Measurements from ENCODE around the gene CYTH2.

The CYTH2 gene

DNA sequence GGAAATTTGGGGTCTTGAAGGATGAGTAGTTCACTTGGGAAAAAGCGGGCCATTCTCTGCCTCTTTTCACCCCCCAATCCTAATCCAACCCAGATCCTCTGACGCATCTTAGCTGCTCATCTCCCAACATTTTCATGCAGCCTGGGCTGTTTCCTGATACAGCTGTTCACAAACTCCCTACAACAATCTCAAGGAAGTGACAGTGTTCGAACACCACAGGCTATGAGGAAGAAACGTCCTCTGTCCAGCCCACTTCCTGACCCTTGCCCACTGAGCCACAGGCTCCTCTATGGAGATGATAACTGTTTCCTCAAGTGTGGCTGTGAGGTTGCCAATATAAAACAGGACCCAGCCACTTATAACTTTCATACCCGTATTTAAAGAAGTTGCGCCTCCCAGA lies 26.2 kb downstream of the CYTH2 start:
- peaks cover 16% of the 10 kb centered on the region for H3K27me3 ChIP-seq (ENCODE audit: insufficient read depth, low read length)
- H3K36me3 ChIP-seq (ENCODE audit: insufficient read depth, low read length), result no peaks in the 10 kb centered on the region
- H3K27ac ChIP-seq (ENCODE audit: low read depth, low read length), result no peak overlapping the region
- H3K79me2 ChIP-seq (ENCODE audit: control insufficient read depth, insufficient read depth, low read length, unreplicated experiment), result no peaks in the 10 kb centered on the region
- H3K4me1 ChIP-seq (ENCODE audit: control insufficient read depth, insufficient read depth, low read length, unreplicated experiment), result no peaks in the 10 kb centered on the region
- H2AFZ ChIP-seq (ENCODE audit: low read length, unreplicated experiment), result no peak overlapping the region
- H3K4me3 ChIP-seq (ENCODE audit: low read depth, low read length), result no peak overlapping the region

- Histone ChIP-seq H3K27me3 (ENCODE audit: insufficient read depth, low read length) (peaks cover 22% of the 10 kb centered on the region), H2AFZ (ENCODE audit: low read length, unreplicated experiment) (no peak overlapping the region), H3K27ac (ENCODE audit: low read depth, low read length) (no peak overlapping the region), H3K4me1 (ENCODE audit: control insufficient read depth, insufficient read depth, low read length, unreplicated experiment) (no peaks in the 10 kb centered on the region), H3K36me3 (ENCODE audit: insufficient read depth, low read length) (no peaks in the 10 kb centered on the region), H3K4me3 (ENCODE audit: low read depth, low read length) (no peak overlapping the region), H3K79me2 (ENCODE audit: control insufficient read depth, insufficient read depth, low read length, unreplicated experiment) (no peaks in the 10 kb centered on the region)
Measured at GRCh38 chr19:48496959-48497727, 28.0 kb downstream of the CYTH2 start.

- H3K4me1 ChIP-seq (ENCODE audit: control insufficient read depth, insufficient read depth, low read length, unreplicated experiment), result no peaks in the 10 kb centered on the region
- H3K27ac ChIP-seq (ENCODE audit: low read depth, low read length), result no peak overlapping the region
- no peaks in the 10 kb centered on the region for H3K79me2 ChIP-seq (ENCODE audit: control insufficient read depth, insufficient read depth, low read length, unreplicated experiment)
- H3K4me3 ChIP-seq (ENCODE audit: low read depth, low read length), result no peak overlapping the region
- no peaks in the 10 kb centered on the region for H3K36me3 ChIP-seq (ENCODE audit: insufficient read depth, low read length)
- no peak overlapping the region for H2AFZ ChIP-seq (ENCODE audit: low read length, unreplicated experiment)
- H3K27me3 ChIP-seq (ENCODE audit: insufficient read depth, low read length), result peaks cover 22% of the 10 kb centered on the region
Measured at GRCh38 chr19:48497728-48498594, 28.8 kb downstream of the CYTH2 start.

DNA sequence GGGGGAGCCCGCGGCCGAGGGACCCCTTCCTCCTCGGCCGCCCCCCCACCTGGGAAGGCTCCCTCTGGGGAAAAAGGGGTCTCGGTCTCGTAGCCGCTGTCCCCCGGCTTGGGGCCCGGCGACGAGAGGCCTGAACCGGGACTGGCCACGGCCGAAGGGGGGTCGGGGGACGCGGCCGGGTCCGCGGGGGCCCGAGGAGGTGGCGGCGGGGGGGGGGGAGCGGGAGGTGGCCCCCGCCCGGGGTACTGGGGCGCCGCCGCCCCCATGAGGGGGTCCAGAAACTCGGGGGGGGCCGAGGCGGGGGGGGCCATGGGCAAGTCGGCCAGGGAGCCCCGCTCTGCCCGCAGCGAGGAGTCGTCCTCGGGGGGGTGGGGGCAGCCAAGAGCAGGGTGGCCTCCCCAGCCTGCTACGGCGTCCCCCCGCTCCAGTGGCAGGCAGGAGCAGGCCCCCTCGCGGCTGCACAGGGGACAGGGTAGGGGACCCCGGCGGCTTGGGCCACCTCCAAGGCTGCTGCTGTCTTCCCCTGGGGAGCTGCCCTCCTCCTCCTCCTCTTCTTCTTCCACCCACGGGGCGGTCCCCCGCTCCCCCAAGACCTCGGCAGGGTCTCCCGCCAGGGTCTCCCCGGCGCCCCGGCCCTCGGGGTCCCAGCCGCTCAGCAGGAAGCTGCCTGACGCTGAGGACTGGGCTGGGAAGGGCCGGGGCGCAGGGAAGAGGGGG lies 29.6 kb downstream of the CYTH2 start:
- Histone ChIP-seq H3K79me2 (ENCODE audit: control insufficient read depth, insufficient read depth, low read length, unreplicated experiment) (no peaks in the 10 kb centered on the region), H2AFZ (ENCODE audit: low read length, unreplicated experiment) (no peak overlapping the region), H3K4me1 (ENCODE audit: control insufficient read depth, insufficient read depth, low read length, unreplicated experiment) (no peaks in the 10 kb centered on the region), H3K4me3 (ENCODE audit: low read depth, low read length) (no peak overlapping the region), H3K27me3 (ENCODE audit: insufficient read depth, low read length) (peaks cover 22% of the 10 kb centered on the region), H3K36me3 (ENCODE audit: insufficient read depth, low read length) (no peaks in the 10 kb centered on the region), H3K27ac (ENCODE audit: low read depth, low read length) (no peak overlapping the region)

- peaks cover 22% of the 10 kb centered on the region for H3K27me3 ChIP-seq (ENCODE audit: insufficient read depth, low read length)
- no peaks in the 10 kb centered on the region for H3K36me3 ChIP-seq (ENCODE audit: insufficient read depth, low read length)
- H2AFZ ChIP-seq (ENCODE audit: low read length, unreplicated experiment), result no peak overlapping the region
- no peaks in the 10 kb centered on the region for H3K79me2 ChIP-seq (ENCODE audit: control insufficient read depth, insufficient read depth, low read length, unreplicated experiment)
- no peak overlapping the region for H3K4me3 ChIP-seq (ENCODE audit: low read depth, low read length)
- H3K27ac ChIP-seq (ENCODE audit: low read depth, low read length), result no peak overlapping the region
- H3K4me1 ChIP-seq (ENCODE audit: control insufficient read depth, insufficient read depth, low read length, unreplicated experiment), result no peaks in the 10 kb centered on the region
Measured at GRCh38 chr19:48499316-48500090, 30.3 kb downstream of the CYTH2 start.

GRCh38 chr19:48500830-48501493 lies 31.8 kb downstream of the CYTH2 start:
- no peak overlapping the region for H3K4me3 ChIP-seq (ENCODE audit: low read depth, low read length)
- H3K79me2 ChIP-seq (ENCODE audit: control insufficient read depth, insufficient read depth, low read length, unreplicated experiment), result no peaks in the 10 kb centered on the region
- H3K27me3 ChIP-seq (ENCODE audit: insufficient read depth, low read length), result peaks cover 22% of the 10 kb centered on the region
- no peak overlapping the region for H3K27ac ChIP-seq (ENCODE audit: low read depth, low read length)
- H3K36me3 ChIP-seq (ENCODE audit: insufficient read depth, low read length), result no peaks in the 10 kb centered on the region
- no peaks in the 10 kb centered on the region for H3K4me1 ChIP-seq (ENCODE audit: control insufficient read depth, insufficient read depth, low read length, unreplicated experiment)
- no peak overlapping the region for H2AFZ ChIP-seq (ENCODE audit: low read length, unreplicated experiment)

- Histone ChIP-seq H3K36me3 (ENCODE audit: insufficient read depth, low read length) (no peaks in the 10 kb centered on the region), H3K27ac (ENCODE audit: low read depth, low read length) (no peak overlapping the region), H2AFZ (ENCODE audit: low read length, unreplicated experiment) (no peak overlapping the region), H3K79me2 (ENCODE audit: control insufficient read depth, insufficient read depth, low read length, unreplicated experiment) (no peaks in the 10 kb centered on the region), H3K27me3 (ENCODE audit: insufficient read depth, low read length) (peaks cover 22% of the 10 kb centered on the region), H3K4me3 (ENCODE audit: low read depth, low read length) (no peak overlapping the region), H3K4me1 (ENCODE audit: control insufficient read depth, insufficient read depth, low read length, unreplicated experiment) (no peaks in the 10 kb centered on the region)
Measured at GRCh38 chr19:48501494-48502349, 32.6 kb downstream of the CYTH2 start.

DNA sequence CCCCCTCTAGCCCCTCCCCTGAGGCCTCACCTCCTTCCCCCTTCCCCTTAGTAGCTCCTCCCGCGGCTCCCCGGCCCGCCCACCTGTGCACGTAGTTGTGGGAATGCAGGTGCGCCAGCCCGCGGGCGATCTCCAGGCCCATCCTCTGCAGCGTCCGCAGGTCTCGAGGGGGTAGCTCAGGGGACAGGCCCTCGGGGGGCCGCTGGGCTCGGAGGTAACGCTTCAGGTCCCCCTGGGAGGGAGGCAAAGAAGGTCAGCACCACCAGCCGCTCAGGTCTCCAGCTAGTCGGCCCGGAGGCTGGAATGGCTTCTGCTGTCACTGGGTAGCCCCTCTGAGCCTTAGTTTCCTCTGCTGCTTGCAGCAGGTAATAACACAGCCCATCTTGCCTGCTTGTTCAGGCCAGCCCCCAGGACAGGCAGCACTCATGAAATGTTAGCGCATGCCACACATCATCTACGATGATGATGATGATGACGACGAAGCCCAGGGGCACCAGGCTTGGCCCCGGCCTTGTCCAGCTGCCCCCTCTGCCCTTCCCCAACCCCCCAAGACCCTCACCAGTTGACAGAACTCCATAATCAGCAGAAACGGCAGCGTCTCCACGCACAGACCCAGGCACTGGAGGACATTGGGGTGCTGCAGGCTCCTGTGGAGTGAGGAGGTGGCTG lies 33.3 kb downstream of the CYTH2 start:
- H3K36me3 ChIP-seq (ENCODE audit: insufficient read depth, low read length), result no peaks in the 10 kb centered on the region
- H3K4me1 ChIP-seq (ENCODE audit: control insufficient read depth, insufficient read depth, low read length, unreplicated experiment), result no peaks in the 10 kb centered on the region
- H2AFZ ChIP-seq (ENCODE audit: low read length, unreplicated experiment), result no peak overlapping the region
- H3K27ac ChIP-seq (ENCODE audit: low read depth, low read length), result no peak overlapping the region
- H3K79me2 ChIP-seq (ENCODE audit: control insufficient read depth, insufficient read depth, low read length, unreplicated experiment), result no peaks in the 10 kb centered on the region
- peaks cover 22% of the 10 kb centered on the region for H3K27me3 ChIP-seq (ENCODE audit: insufficient read depth, low read length)
- H3K4me3 ChIP-seq (ENCODE audit: low read depth, low read length), result no peak overlapping the region
